Measurements from ENCODE around the gene TBC1D1. TPM values are rescaled to one million over a fixed set of nuclear protein-coding genes. Genes with fewer than 3 reads are reported as not detected.

Gene TBC1D1
- total and polyA plus RNA-seq, 8 donors: 16.2 to 41.0 (median 24.6) TPM

GRCh38 chr4:38105475-38106220, 214.8 kb downstream of the TBC1D1 start:
- intact Hi-C loops (cut with DNase I): no loop called here
- no peak overlapping the region for H3K4me3 ChIP-seq
- peaks cover 6 to 10% (median 9%) of the 10 kb centered on the region in 3 donors for H3K4me1 ChIP-seq
- H3K27ac ChIP-seq: no peak overlapping the region
- DNase-seq (no peak), ATAC-seq (no peak), FAIRE-seq (no peak)
- H3K9me3 ChIP-seq: no peaks in the 10 kb centered on the region
- H3K36me3 ChIP-seq: peaks cover 0 to 4% (median 0%) of the 10 kb centered on the region in 3 donors
- TF ChIP-seq CTCF (IDR thresholded peaks at IDR 0.05): no peak
- H3K27me3 ChIP-seq: no peaks in the 10 kb centered on the region
- 90 to 91% methylated on average over 7 of the region's 7 CpGs for WGBS, 2 donors

DNA sequence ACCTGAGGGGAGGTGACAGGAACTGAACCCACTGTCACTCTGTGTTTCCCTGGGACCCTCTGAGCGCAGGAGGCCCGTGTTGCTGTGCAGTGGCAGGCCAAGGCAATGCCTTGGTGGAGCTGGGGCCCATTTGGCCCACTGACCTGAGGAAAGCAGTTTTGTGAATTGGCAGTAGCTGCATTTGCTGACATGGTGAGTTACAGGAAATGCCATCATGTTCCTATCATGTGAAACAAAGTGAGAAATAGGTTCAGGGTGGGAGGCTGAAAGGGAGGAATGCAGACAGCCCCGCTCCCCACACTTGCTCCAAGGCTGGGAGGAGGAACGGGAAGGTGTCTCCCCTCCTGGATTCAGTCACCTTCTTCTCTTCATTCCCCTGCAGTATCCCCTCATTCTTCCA, 215.4 kb downstream of the TBC1D1 start:
- peaks cover 6 to 10% (median 9%) of the 10 kb centered on the region in 3 donors for H3K4me1 ChIP-seq
- no peaks in the 10 kb centered on the region for H3K9me3 ChIP-seq
- ATAC-seq (no peak), DNase-seq (no peak), FAIRE-seq (no peak)
- 91 to 92% methylated on average over 4 of the region's 4 CpGs for WGBS, 2 donors
- H3K4me3 ChIP-seq: no peak overlapping the region
- no peaks in the 10 kb centered on the region for H3K27me3 ChIP-seq
- H3K27ac ChIP-seq: no peak overlapping the region
- intact Hi-C loops (cut with DNase I): no loop called here
- H3K36me3 ChIP-seq: peaks cover 0 to 4% (median 0%) of the 10 kb centered on the region in 3 donors
- TF ChIP-seq CTCF (IDR thresholded peaks at IDR 0.05): no peak

GRCh38 chr4:38106886-38107514, 216.1 kb downstream of the TBC1D1 start:
- no peak for DNase-seq
- ATAC-seq: peak in 3 of 4 donors; percentile 18 to 37 (median 30)
- no peak for TF ChIP-seq CTCF (IDR thresholded peaks at IDR 0.05)
- no peak overlapping the region for H3K4me3 ChIP-seq
- H3K9me3 ChIP-seq: no peaks in the 10 kb centered on the region
- 87 to 90% methylated on average over 10 of the region's 10 CpGs for WGBS, 2 donors
- FAIRE-seq: no peak
- H3K27me3 ChIP-seq: no peaks in the 10 kb centered on the region
- H3K4me1 ChIP-seq: peaks cover 6 to 10% (median 9%) of the 10 kb centered on the region in 3 donors
- no peak overlapping the region for H3K27ac ChIP-seq
- H3K36me3 ChIP-seq: peaks cover 0 to 4% (median 0%) of the 10 kb centered on the region in 3 donors
- intact Hi-C loops (cut with DNase I): no loop called here

GRCh38 chr4:38107818-38108217, 216.9 kb downstream of the TBC1D1 start:
- FAIRE-seq: no peak
- intact Hi-C loops (cut with DNase I): no loop called here
- WGBS, 2 donors: 92 to 96% methylated on average over 2 of the region's 2 CpGs

More at GRCh38 chr4:38107818-38108217, 216.9 kb downstream of the TBC1D1 start:
- Histone ChIP-seq H3K4me1 (peaks cover 6 to 10% (median 9%) of the 10 kb centered on the region in 3 donors), H3K27me3 (no peaks in the 10 kb centered on the region), H3K4me3 (no peak overlapping the region), H3K36me3 (peaks cover 0 to 4% (median 0%) of the 10 kb centered on the region in 3 donors), H3K27ac (no peak overlapping the region), H3K9me3 (no peaks in the 10 kb centered on the region)
- ATAC-seq (no peak), DNase-seq (no peak)
- TF ChIP-seq CTCF (IDR thresholded peaks at IDR 0.05): no peak

Measured in pancreas (tissue), 10 donors.